Femur (tissue), 1 donor: ENCODE results near the gene KCNQ1.

Experiments
- DNase-seq: peaks from one replicate; pipeline ENCODE4 v3.0.0-alpha.2; 2017

Gene KCNQ1

DNA sequence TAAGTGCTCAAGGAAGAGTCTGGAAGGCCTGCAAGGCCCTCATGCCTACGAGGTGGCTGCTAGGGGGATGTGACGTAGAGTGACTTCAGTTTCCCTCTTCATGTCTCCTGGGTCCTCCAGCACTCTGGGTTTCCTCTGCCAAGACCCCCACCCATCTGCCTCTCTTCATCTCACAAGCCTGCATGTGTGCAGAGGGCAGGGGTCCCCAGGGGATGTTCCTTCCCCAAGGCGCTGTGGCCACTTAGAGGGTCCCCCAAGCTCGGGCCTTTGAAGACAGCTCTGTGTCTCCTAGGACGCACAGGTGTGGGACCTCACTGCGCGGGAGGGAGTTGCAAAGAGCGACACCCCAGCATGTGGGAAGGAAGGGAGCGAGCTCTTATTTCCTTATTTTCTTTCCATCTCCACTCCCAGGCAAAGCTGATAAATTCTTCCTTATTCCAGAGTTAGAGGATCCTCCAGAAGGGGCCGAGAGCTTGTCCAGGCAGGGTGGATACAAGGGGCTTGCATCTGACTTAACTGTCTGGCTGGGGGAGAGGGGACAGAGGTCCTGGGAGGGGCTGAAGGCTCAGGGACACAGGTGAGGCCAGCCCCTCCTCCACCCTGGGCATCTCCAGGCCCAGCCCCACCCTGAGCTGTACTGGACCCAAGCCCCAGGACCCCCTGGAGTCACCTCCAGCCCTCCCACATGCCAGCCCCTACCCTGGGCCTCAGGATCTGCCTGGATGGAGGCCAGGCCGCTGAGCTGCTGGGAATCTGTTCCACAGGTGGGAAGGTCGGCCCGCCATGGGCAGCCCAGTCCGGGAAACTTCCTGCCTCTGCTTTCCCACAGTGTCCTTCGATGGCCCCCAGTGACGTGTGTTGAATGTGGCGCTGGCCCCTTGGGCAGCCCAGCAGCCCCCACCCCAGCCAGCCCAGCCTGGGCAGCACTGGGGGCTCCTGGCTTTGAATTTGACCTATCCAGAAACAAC is 314.7 kb downstream of the KCNQ1 start:
- peak; percentile 25 for DNase-seq

DNA sequence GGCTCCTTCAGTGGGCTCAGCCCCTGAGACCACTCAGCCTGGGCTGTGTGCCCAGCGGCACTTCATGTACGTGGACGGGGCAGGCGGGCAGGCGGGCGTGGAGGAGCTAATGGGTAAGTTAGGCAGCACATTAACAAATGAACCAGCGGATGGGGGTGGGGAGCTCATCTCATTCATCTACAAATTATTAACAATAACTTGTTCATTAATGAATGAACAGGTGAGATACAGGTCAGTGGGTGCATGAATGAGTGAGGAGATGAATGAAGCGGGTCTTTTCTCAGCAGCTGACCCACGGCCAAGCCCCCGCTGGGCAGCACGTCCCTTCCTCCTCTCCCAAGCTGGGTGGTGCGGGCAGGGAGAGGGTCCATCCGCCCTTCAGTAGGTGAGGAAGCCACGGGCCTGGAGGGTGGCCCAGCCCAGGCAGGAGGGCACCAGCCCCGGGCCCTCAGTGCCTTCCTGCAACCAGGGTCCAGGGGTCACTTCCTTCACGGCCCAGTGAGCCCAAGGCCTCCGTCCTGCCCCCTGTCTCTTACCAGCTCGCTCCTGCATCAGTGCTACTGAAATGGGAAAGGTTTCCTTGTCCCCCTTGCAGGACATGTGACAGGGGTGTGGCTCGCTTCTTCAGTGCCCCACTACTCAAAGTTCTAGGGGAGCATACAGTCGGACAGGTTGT is 315.5 kb downstream of the KCNQ1 start:
- DNase-seq: no peak

DNA sequence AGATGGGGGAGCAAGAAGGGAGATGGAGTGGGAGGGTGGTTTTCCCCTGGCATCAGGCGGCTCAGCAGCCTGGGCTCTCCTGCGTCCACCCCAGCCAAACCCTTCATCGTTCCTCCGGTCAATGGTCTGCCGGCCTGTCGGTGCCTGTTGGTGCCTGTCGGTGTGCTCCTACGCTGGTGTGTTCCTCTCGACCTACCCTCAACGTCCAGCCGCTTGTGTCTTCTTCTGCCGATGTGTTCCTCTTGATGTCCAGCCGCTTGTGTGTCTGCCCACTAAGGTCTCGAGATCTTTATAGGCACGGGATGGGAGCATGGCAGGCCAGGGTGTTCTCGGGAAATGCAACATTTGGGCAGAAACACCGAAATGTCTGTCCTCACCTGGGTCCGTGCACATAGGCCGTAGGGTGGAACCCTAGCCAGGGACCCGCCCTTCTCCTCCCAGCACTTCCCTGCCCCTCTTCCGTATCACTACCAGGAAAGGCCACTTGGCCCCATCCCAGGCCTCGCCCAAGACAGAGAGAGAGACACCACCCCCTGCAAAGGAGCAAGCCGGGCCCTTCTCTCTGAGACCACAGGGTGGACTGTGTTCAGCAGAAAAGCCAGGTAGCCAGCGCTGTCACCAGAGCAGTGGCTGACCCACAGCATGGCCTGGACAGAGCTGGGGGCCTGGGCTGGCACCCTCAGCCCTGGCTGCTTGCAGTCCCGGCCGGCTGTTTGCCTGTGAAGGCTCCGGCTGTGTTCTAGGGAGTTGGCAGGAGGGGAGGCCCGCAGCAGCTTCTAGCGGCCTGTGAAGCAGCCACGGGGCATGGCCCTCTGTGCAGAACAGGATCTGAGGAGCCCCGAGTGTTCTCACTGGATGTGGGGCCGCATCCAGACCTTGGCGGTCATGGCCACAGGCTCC is 316.6 kb downstream of the KCNQ1 start:
- no peak for DNase-seq

DNA sequence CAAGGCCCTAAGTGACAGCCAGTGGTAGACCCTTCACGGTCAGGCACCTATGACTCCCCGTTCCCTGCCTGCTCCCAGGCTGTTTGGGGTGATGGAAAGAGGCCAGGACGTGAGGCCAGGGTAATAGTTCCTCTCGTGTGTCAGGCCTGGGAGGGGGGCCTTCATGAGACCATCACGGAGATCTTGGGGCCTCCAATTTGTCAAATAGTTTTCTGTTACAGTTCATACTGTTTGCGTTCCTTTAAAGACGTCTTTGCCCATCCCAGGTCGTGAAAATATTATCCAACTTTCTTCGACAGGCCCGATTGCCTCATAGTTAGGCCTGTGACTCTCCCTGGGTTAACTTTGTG is 317.2 kb downstream of the KCNQ1 start:
- no peak for DNase-seq

DNA sequence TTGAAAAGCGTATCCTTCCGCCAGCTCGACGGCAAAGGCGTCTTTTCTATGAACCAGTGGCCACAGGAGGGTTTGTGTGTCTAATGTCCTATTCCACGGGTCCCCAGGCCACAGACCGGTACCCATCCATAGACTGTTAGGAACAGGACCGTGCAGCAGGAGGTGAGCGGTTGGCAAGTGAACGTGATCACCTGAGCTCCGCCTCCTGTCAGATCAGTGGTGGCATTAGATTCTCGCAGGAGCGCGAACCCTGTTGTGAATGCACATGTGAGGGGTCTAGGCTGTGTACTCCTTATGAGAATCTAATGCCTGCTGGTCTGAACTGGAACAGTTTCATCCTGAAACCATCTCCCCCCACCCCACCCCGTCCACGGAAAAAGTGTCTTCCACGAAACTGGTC is 317.6 kb downstream of the KCNQ1 start:
- DNase-seq: no peak

DNA sequence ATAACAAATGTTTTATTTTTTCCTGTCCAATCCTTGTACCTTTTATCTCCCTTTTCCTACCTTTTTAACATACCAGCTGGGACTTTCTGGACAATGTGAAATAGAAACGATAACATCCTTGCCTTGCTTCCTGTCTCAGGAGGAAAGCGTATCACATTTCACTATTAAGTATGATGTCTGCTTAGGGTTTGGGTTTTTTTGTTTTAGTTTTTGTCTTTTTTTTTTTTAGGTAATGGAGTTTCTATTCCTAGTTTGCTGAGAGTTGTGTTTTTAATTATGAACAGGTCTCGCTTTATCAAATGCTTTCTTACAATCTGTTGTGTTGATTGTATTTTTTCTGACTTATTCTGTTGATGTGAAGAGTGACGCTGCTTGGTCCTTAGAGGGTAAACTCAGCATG is 319.2 kb downstream of the KCNQ1 start:
- DNase-seq: no peak

DNA sequence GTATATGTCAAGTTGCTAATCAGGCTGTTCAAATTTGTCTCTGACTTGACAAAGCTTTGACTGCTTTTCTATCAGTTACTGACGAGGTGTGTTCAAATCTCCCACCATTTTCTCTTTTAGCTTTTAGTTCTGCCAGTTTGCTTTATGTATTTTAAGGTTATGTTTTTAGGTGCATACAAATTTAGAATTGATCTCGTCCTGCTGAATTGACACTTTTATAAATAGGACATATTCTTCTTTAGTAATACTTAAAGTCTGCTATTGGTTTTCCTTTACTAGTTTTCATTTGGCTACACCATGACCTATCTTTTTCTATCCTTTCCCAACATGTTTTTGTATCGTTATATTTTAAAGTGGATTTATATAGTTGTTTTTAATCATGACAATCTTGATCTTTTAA is 320.7 kb downstream of the KCNQ1 start:
- no peak for DNase-seq

DNA sequence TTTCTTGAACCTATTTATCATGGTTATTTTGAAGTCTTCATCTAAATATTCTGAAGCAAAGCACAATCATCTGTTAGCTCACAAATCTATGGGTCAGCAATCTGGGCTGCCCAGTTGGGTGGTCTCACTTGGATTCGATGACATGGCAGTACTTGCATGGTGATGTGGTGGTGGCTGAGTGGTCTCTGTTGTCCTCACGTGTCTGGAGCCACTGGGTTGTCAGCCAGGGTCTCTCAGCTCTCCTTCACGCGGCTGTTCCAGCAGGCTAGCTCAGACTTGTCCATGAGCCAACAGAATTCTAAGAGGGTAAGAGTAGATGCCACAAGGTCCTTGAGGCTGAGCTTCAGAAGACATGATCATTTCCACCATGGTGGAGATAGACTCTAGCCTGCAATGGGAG is 321.4 kb downstream of the KCNQ1 start:
- DNase-seq: no peak

DNA sequence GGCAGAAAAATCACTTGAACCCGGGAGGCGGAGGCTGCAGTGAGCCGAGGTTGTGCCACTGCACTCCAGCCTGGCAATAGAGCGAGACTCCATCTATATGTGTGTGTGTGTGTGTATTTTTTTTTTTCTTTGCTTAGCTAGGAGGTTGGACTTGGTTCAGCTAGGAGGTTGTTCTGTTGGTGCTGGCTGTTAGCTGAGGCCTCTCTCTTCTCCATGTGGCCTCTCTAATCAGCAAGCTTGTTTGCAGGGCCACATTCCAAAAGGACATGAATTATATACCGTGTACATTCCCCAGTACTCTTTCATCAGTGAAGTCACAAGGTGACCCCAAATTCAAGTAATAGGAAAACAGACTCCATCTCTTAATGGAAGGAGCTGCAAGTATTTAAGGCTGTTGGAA is 322.3 kb downstream of the KCNQ1 start:
- DNase-seq: no peak

DNA sequence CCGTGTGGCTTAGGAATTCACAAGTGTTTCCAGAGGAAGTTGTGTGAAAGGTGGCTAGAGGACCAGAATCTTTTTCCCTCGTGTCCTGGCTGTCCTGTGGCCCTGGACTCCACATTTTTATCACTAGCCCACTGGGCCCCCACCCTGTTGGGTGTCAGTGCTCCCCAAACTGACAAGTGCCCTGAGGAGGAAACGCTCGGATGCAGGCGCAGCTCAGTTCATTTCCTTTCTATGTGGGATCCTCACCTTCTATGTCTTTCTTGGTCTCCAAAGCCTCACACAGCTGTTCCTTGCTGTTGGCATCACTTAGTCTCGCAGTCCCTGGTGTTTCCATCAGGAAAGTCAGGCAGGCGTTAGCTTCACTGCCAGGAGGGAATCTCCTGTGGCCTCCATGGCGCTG is 323.0 kb downstream of the KCNQ1 start:
- no peak for DNase-seq

DNA sequence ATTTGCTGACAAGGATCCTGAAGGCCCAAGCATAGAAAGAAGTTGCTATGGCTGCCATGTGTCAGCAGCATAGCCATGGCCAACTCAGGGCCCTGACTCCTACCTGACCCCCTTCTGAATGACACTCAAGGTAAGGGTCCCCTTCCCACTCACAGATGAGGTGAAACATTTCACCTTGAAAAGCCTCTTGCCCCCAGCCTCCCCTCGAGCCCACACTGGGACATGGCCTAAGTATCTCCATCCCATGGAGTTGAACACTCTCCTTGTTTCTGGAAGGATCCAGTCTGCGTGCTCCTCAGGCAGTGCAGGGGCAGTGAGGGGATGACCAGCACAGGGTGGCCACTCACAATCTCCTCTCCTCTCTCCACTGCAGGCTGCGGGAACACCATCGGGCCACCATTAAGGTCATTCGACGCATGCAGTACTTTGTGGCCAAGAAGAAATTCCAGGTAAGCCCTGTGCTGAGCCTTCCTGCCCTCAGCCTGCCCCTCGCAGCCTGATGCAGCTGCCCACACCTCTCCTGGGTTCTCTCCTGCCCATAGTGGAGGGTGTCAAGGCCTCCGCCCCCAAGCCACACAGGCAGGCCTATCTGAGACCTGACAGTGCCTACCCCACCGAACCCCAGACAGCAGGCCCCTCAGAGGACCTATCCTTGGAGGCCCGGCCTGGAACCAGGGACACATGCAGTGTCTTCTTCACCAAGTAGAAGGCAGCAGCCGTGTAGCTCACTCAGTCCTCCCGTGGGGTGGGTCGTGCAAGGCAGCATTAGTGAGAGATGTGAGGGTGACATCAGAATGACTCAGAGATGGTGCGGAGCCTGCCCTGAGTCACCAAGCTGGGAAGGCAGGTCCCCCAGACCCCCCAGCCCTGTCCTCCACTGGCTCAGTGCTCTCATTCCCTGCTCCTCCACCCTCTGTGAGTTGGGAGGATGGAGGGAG is 323.9 kb downstream of the KCNQ1 start:
- no peak for DNase-seq

DNA sequence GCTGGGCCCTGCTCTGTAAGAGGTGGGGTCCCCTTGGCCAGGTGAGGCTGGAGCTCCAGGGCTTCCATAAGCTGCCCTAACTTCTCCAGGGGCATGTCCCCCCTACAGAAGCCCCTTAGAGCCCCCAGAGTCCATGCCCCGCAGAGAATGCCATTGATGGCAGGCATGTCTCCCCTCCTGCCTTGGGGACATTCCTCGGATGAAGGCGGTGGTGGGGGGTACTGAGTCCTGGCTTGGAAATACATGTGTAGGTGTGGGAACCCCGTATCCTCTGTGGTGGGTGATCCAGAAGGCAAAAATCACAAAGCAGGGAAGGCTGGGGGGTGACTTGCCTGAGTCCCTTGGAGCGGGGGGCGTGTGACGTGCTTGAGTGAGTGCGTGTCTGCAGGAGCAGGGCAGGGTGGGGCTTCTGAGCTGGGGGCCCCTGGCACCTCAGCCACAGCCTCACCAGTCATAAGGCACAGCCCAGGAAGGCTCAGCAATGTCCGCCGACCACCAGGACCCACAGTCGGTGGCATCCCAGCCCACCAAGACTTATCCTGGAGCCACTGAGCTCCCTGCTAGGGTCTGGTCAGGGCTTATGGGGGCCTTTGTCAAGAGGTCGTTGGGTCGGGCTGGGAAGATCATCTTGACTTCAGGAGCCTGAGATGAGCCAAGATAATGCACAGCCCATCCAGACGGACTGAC is 324.7 kb downstream of the KCNQ1 start:
- DNase-seq: no peak

DNA sequence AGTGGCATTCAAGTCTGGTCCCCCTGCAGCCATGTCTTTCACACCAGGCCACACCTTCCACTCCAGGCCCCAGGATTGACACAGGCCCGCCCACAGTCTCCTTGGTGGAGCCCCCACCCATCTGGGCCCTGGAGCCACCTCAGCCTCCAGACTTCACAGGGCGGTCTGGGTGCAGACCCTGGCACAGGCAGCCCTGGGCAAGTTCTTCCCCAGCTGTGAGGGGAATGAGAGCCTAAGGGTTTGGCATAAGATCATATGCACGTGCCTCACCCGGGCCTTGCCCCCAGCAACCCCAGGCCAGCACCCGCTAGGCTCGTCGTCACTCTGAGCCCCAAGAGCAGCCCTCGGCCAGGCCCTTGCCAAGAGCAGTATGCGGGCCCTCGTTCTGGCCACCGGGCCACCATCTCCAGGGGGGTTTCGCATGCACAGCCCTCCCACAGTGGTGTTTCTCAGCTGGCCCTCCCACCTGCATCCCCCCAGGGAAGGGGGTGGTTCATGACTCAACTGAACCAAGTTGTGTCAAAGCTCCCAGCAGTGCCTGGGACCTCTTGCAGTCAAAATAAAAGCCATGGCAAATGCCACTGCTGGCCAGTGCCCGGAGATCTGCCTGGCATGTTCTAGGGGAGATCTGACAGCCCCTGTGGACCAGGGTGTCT is 325.4 kb downstream of the KCNQ1 start:
- DNase-seq: peak; percentile 16

DNA sequence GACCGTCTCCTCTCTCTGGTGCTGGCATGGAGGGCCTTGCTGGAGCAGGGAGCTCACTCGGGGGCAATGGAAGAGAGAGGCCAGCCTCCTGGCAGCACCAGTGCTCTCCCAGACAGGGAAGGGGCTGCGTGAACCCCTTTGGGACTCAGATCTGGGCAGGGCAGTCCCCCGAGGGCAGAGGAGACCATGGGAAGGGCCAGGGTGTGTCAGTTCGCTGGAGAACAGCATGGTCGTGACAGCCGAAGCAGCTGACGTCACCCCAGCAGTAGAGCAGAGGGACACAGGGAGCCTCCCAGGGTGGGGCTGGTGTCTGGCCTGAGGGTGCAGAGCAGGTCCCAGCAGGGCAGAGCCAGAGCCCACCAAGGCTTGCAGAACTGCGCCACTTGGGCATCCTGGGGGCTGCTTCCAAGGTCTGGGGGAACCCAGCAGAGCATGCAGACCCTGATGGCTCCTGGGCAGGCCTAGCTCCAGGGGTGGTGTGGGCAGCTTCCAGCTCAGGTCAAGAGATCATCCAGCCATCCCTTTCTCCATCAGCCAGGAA is 326.0 kb downstream of the KCNQ1 start:
- DNase-seq: peak; percentile 18

DNA sequence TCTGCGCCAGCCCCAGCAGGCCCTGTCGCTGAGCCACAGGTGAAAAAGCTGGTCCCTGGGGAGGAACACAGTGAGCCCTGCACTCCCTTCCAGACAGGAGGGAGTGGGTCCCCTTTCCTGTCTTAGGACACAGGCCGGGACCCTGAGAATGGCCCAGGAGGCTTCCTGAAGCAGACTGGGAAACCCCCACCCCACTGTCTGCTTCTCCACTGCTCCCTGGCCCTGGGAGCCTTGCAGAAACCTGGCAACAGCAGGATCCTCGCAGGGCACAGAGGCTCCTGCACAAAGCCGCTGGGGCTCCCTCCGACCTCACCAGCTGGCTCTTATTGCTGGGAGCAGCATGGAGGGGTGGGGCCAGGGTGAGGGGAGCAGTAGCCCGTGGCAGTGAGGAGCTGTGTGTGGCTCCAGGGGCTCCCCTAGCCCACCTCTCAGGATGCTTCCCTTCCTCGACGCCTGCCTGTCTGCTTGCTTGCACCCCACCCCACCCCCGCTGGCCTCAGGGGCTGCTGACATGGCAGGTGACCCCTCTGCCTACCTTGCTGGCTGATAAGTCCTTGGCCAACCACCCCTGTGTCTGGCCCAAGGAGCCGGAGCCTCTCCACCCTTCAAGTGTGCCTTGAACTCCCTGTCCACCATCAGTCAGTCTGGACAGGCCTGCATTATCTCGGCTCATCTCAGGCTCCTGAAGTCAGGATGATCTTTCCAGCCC is 327.1 kb downstream of the KCNQ1 start:
- DNase-seq: no peak

DNA sequence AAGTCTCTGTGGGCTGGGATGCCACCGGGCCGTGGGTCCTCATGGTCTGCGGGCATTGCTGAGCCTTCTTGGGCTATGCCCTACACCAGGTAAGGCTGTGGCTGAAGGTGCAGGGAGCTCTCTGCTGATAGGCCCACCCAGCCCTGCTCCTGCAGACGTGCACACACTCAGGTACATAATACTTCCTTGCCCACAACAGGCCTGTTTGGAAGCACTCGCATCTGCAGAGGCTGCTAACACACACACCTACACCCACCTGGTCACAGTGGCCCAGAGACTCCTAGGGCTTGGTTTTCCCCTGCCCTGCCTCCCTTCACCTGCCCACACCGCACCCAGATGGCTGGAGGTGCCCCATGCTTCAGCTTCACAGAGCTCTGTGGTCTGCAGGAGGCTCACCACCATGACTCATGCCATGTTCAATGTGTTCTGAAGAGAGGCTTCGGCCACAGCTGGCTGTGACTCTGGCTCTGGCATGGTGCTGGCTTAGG is 327.8 kb downstream of the KCNQ1 start:
- no peak for DNase-seq

DNA sequence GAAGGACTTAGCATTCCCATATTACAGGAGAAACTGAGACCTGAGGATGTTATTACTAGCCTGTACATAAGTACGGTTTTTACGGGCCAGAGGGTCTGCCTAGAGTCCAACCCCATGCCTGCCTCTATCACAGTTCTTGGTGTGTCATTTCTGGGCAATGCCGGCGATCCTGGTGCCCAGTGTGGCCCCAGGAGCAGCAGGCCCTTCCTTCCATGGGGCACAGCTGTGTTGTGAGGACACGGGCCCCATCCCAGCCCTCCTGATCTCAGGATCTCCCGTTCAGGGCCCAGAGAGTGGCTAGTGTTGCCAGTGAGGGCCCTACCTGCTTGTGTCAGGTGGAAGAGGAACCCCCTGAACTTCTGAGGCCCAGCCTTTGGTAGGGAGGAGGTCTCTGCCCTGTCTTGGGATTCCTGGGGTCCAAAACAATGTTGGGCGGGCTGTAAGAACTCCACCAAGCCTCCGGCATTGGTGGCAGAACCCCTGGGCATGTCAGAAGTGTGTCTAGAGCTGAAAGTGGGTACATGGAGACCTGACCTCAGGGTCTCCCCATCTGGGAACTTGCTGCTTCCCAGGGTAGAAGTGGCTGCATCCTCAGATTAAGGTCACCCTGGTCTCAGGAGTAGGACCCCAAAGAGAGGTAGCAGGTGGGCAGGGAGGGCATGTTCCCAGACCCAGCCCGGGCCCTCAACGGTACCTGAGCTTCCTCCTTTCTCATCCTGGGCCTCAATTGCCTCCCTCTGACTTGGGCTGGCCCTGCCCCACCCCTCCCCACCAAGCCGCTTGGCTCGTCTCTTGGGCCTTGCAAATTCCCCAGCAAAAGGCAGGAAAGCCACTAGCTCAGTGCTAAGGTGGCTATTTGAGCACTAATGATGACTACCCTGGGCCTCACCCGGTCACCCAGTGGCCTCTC is 329.6 kb downstream of the KCNQ1 start:
- no peak for DNase-seq

DNA sequence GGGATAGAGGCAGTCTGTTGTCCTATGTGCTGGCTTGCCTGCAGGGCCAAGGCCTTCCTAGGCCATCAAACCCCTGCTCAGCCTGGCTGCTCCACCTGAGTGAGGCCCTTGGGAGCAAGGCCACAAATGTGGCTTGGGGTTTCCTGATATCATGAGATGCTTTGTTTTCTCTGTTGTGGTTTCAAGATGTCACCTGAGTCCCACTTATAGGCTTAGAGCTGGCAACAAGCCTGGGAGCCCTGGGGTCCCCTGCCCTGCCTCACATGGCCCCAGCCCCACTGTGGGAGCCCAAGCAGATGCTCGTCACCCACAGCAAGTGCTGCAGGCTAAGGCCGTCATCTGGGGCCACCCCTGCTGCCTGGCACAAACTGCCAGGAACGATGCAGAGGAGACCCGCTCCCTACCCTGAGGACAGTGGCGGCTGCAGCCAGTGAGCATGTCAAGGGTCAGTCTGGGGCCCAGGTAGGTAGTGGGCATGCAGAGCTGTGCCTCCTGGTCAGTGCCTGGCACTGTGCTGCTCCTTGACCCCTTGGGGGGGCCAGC is 330.3 kb downstream of the KCNQ1 start:
- DNase-seq: no peak
